ENCODE measurements around the gene HACD2. TPM values are rescaled to one million over a fixed set of nuclear protein-coding genes. Genes with fewer than 3 reads are reported as not detected.

The HACD2 gene
- total and polyA plus RNA-seq, 10 of the 15 experiments (the other 5 are each of a cell fraction or from before 2014, with no cell fraction given) = 9.1 to 30.0 (median 18.8) TPM

GRCh38 chr3:123518892-123519485 lies 65.9 kb downstream of the HACD2 start:
- FAIRE-seq = no peak
- in situ Hi-C loops (cut with MboI) = no loop called here
- RAD21 ChIA-PET (ENCODE audit: unreplicated experiment) = interaction anchor here (0.6 to 0.7 kb wide), 3 partner anchors 14 to 1973 kb away, joined by 3 to 5 read pairs (median 3); partner anchors contain the start of gene POLQ
- POLR2A ChIA-PET = interaction anchor here (0.5 to 0.7 kb wide), 3 partner anchors 22 to 1888 kb away, joined by 3 to 8 read pairs (median 3); no protein-coding TSS in a partner anchor
- ATAC-seq = peak; percentile 38; the same call in 2 of the 3 replicates
- SMC1A ChIA-PET (ENCODE audit: uncharacterized antibody, unreplicated experiment) = interaction anchor here (1.2 kb wide), 1 partner anchor 35 kb away, joined by 3 read pairs; no protein-coding TSS in a partner anchor
- no peaks in the 10 kb centered on the region; a peak in 3 of 4 replicates for H3K36me3 ChIP-seq (ENCODE audit: control insufficient read depth in 2 of 2, insufficient read depth in 2 of 2, low read length in 1 of 2)
- WGBS (ENCODE audit: insufficient coverage, insufficient replicate concordance, low lambda C conversion rate, missing lambda C conversion rate) = 100% methylated on average over 1 of the region's 4 CpGs
- H3K79me2 ChIP-seq (ENCODE audit: control insufficient read depth, insufficient read depth, low read length) = no peaks in the 10 kb centered on the region
- peak overlapping the region; percentile 45 for H3K27ac ChIP-seq (ENCODE audit: control insufficient read depth, insufficient read depth)
- no TSS peak for BruUV-seq (replicated peaks)
- CTCF ChIA-PET = no interaction called here
- no peak overlapping the region for H2AFZ ChIP-seq (ENCODE audit: control insufficient read depth, low read depth, low read length)
- H3K9me3 ChIP-seq (replicated peaks; ENCODE audit: control insufficient read depth, insufficient read depth, low read length) = no peaks in the 10 kb centered on the region
- H3K4me3 ChIP-seq = no peak overlapping the region
- intact Hi-C loops (cut with micrococcal nuclease; ENCODE audit: unreplicated experiment) = no loop called here
- H4K20me1 ChIP-seq (ENCODE audit: control insufficient read depth, insufficient read depth) = no peaks in the 10 kb centered on the region
- no peak overlapping the region for H3K4me2 ChIP-seq (ENCODE audit: control insufficient read depth, insufficient read depth)
- peaks cover 4% of the 10 kb centered on the region; the same call in 1 of the 2 replicates for H3K4me1 ChIP-seq (ENCODE audit: control insufficient read depth, insufficient read depth, low read length)
- no peak for DNase-seq (ENCODE audit: low read depth, low spot score)
- H3K27me3 ChIP-seq (replicated peaks in 1 of 2; ENCODE audit: control insufficient read depth in 2 of 2, insufficient read depth in 2 of 2, low read length in 1 of 2) = no peaks in the 10 kb centered on the region
- H3K9ac ChIP-seq (ENCODE audit: control insufficient read depth, insufficient read depth, low read length) = no peak overlapping the region
- TF ChIP-seq TBL1XR1 (IDR thresholded peaks at IDR 0.05; ENCODE audit: low read depth, low read length) (no peak), IKZF2 (IDR thresholded peaks at IDR 0.05) (peak; percentile 52; a peak in 2 of 4 replicates), ZNF384 (IDR thresholded peaks at IDR 0.05; ENCODE audit: borderline replicate concordance, low read depth, low read length) (peak; percentile 88), ATF7 (IDR thresholded peaks at IDR 0.05; ENCODE audit: low read depth) (0 out of 2 replicates have a peak, but pooled peaks have one; percentile 14), EP300 (IDR thresholded peaks at IDR 0.05; ENCODE audit: borderline replicate concordance in 1 of 2, control insufficient read depth in 1 of 2, low read depth in 2 of 2, low read length in 2 of 2) (0 out of 4 replicates have a peak, but pooled peaks of 1 of the 2 experiments have one; percentile 9), MTA2 (IDR thresholded peaks at IDR 0.05; ENCODE audit: low read depth) (peak; percentile 90), KLF5 (IDR thresholded peaks at IDR 0.05; ENCODE audit: partially characterized antibody) (no peak), YY1 (IDR thresholded peaks at IDR 0.05; ENCODE audit: low read depth, low read length) (no peak), SMAD5 (IDR thresholded peaks at IDR 0.05; ENCODE audit: low read depth) (no peak), TARDBP (IDR thresholded peaks at IDR 0.05; ENCODE audit: borderline replicate concordance) (no peak), MLLT1 (IDR thresholded peaks at IDR 0.05) (0 out of 2 replicates have a peak, but pooled peaks have one; percentile 32), SPI1 (IDR thresholded peaks at IDR 0.05; ENCODE audit: borderline replicate concordance, insufficient read depth, low read depth, low read length) (peak; percentile 74), SUPT20H (IDR thresholded peaks at IDR 0.05; ENCODE audit: borderline replicate concordance, control insufficient read depth, low read depth, low read length) (no peak), BRCA1 (IDR thresholded peaks at IDR 0.05; ENCODE audit: low read depth, low read length) (no peak), MEF2A (IDR thresholded peaks at IDR 0.05; ENCODE audit: insufficient read depth, low read depth, low read length) (no peak), RELB (IDR thresholded peaks at IDR 0.05; ENCODE audit: low read depth) (0 out of 2 replicates have a peak, but pooled peaks have one; percentile 56)
